Right lobe of liver (tissue), 4 donors: ENCODE data around the gene XCL2.
"Not testable (repeated sequence)": the region's sequence is repeated elsewhere in the genome, so short reads cannot be mapped to it uniquely, and the experiment has no call there.

Experiments used
- POLR2A ChIP-seq: fragments of 450-650 bp; IDR thresholded peaks from one replicate; pipeline ENCODE4 v1.6.1; 2017; ENCODE audit warnings: antibody characterized with exemption, mild to moderate bottlenecking
- TF ChIP-seq, protein P1 (sequence below), 4 donors: fragments of 200-600 bp in 3 of 4; fragments of 450-650 bp in 1 of 4; IDR thresholded peaks; one replicate each; pipeline versions ENCODE4 v1.5.1 to v1.8.0; 2016 to 2022; ENCODE audit warnings: antibody characterized with exemption in 4 of 4, mild to moderate bottlenecking in 2 of 4
- donor health status: DM: no; HTN: no; CAD: no.
- donor health status: DM: no; HTN: no; CAD: no.
- donor health status: DM: no; HTN: yes; CAD: no.

DNA sequence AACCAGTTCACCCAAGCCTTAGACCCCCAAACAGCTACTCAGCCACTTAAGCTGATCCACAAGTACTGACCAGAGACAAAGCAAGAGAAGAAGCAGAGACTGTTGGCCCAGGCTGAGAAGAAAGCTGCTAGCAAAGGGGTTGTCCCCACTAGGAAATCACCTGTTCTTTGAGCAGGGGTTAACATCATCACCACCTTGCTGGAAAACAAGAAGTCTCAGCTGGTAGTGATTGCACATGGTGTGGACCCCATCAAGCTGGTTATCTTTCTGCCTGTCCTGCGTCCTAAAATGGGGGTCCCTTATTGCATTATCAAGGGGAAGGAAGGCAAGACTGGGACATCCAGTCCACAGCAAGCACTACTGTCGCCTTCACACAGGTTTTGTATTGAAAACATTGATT, 819 bp downstream of the XCL2 start:
- TF ChIP-seq, protein P1, sequence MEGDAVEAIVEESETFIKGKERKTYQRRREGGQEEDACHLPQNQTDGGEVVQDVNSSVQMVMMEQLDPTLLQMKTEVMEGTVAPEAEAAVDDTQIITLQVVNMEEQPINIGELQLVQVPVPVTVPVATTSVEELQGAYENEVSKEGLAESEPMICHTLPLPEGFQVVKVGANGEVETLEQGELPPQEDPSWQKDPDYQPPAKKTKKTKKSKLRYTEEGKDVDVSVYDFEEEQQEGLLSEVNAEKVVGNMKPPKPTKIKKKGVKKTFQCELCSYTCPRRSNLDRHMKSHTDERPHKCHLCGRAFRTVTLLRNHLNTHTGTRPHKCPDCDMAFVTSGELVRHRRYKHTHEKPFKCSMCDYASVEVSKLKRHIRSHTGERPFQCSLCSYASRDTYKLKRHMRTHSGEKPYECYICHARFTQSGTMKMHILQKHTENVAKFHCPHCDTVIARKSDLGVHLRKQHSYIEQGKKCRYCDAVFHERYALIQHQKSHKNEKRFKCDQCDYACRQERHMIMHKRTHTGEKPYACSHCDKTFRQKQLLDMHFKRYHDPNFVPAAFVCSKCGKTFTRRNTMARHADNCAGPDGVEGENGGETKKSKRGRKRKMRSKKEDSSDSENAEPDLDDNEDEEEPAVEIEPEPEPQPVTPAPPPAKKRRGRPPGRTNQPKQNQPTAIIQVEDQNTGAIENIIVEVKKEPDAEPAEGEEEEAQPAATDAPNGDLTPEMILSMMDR (IDR thresholded peaks at IDR 0.05): not testable (repeated sequence)
- TF ChIP-seq POLR2A: not testable (repeated sequence)
